Suprapubic skin (tissue), 3 donors: Measurements from ENCODE around the gene RNF180.

Experiments
- EP300 ChIP-seq: sonication (generic); formaldehyde crosslinking; IDR thresholded peaks from one replicate; pipeline ENCODE4 v1.6.1; 2017; ENCODE audit warnings: antibody characterized with exemption
- POLR2A ChIP-seq, 2 donors: fragments of 450-650 bp; IDR thresholded peaks; one replicate each; pipeline ENCODE4 v1.6.1; 2017; ENCODE audit warnings: antibody characterized with exemption in 2 of 2, mild to moderate bottlenecking in 2 of 2, moderate library complexity in 2 of 2
- TF ChIP-seq, protein P1 (sequence below), 2 donors: fragments of 200-600 bp in 1 of 2; fragments of 450-650 bp in 1 of 2; sonication (generic) in 1 of 2; IDR thresholded peaks; one replicate each; pipeline ENCODE4 v1.5.1; 2016 to 2019; ENCODE audit warnings: antibody characterized with exemption in 2 of 2, mild to moderate bottlenecking in 1 of 2, moderate library complexity in 1 of 2

- TF ChIP-seq EP300 (no peak), POLR2A (IDR thresholded peaks at IDR 0.05) (no peak)
- TF ChIP-seq, protein P1, sequence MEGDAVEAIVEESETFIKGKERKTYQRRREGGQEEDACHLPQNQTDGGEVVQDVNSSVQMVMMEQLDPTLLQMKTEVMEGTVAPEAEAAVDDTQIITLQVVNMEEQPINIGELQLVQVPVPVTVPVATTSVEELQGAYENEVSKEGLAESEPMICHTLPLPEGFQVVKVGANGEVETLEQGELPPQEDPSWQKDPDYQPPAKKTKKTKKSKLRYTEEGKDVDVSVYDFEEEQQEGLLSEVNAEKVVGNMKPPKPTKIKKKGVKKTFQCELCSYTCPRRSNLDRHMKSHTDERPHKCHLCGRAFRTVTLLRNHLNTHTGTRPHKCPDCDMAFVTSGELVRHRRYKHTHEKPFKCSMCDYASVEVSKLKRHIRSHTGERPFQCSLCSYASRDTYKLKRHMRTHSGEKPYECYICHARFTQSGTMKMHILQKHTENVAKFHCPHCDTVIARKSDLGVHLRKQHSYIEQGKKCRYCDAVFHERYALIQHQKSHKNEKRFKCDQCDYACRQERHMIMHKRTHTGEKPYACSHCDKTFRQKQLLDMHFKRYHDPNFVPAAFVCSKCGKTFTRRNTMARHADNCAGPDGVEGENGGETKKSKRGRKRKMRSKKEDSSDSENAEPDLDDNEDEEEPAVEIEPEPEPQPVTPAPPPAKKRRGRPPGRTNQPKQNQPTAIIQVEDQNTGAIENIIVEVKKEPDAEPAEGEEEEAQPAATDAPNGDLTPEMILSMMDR (IDR thresholded peaks at IDR 0.05) = no peak
These were observed 41.0 kb downstream of the RNF180 start for GRCh38 chr5:64206653-64207052.
